BJ (cell line): Measurements from ENCODE around the gene HOXD10. TPM values are rescaled to one million over a fixed set of nuclear protein-coding genes. Genes with fewer than 3 reads are reported as not detected.
A peak's percentile ranks its signal among the peaks of the same experiment; 100 is the strongest.

Source experiments
- CTCF ChIA-PET: fragments of 350-600 bp; formaldehyde crosslinking; extraction: SDS; loops from one replicate; lab custom pipeline; 2021; ENCODE audit warnings: antibody characterized with exemption, inconsistent platforms; lab: Yijun Ruan, JAX
- POLR2A ChIA-PET: fragments of 300-600 bp; sonication (Branson Sonifier 250); formaldehyde crosslinking; extraction: SDS; loops from one replicate; lab custom pipeline; 2021; ENCODE audit warnings: antibody characterized with exemption; lab: Charles Lee
- DNase-seq: peaks from one replicate; pipeline ENCODE4 v3.0.0-alpha.2; 2011; ENCODE audit warnings: low read depth
- H3K27me3 ChIP-seq: 2 replicates; pipeline ENCODE4 v1.6.0; 2011; ENCODE audit warnings: low read length; ENCODE audit not compliant: control insufficient read depth, insufficient read depth
- H3K36me3 ChIP-seq: 2 replicates; pipeline ENCODE4 v1.5.1; 2011; ENCODE audit warnings: low read length; ENCODE audit not compliant: control insufficient read depth, insufficient read depth
- H3K4me3 ChIP-seq: 2 replicates; pipeline ENCODE4 v1.5.1; 2011; ENCODE audit warnings: low read depth, mild to moderate bottlenecking, control low read depth, low read length
- CTCF ChIP-seq: IDR thresholded peaks from 2 replicates; pipeline ENCODE4 v1.5.1; 2011; ENCODE audit warnings: low read depth, mild to moderate bottlenecking, control low read depth, inconsistent platforms, low read length, moderate library complexity; ENCODE audit not compliant: insufficient read depth
- polyA plus RNA-seq: library from polyadenylated mRNA; depleted of rRNA; stranded (reverse); fragments of >200 nt; gene quantifications from 2 replicates; pipeline ENCODE4 v1.2.3, GENCODE V29; 2011

HOXD10 gene
- polyA plus RNA-seq, 1 experiment, result 11.0 TPM

GRCh38 chr2:176130147-176130956, 13.8 kb downstream of the HOXD10 start:
- CTCF ChIA-PET, result interaction anchor here (0.9 to 9.3 kb wide), 8 partner anchors 10 to 1018 kb away, joined by 3 to 149 read pairs (median 12); no protein-coding TSS in a partner anchor
- DNase-seq, result no peak
- Histone ChIP-seq H3K27me3 (peaks cover 37% of the 10 kb centered on the region), H3K4me3 (peak overlapping the region; percentile 42), H3K36me3 (no peaks in the 10 kb centered on the region; the same call in 1 of the 2 replicates)
- POLR2A ChIA-PET, result no interaction called here
- TF ChIP-seq CTCF, result no peak

GRCh38 chr2:176130957-176131847, 14.6 kb downstream of the HOXD10 start:
- DNase-seq, result no peak
- ChIA-PET POLR2A (no interaction called here), CTCF (interaction anchor here (0.9 to 9.3 kb wide), 8 partner anchors 9 to 1017 kb away, joined by 3 to 149 read pairs (median 10); no protein-coding TSS in a partner anchor)
- Histone ChIP-seq H3K36me3 (no peaks in the 10 kb centered on the region), H3K27me3 (peaks cover 41% of the 10 kb centered on the region), H3K4me3 (peak overlapping the region; percentile 42)
- TF ChIP-seq CTCF, result no peak

- CTCF ChIA-PET, result interaction anchor here (0.7 to 9.3 kb wide), 7 partner anchors 9 to 1016 kb away, joined by 3 to 149 read pairs (median 6); no protein-coding TSS in a partner anchor
- no peak overlapping the region for H3K4me3 ChIP-seq
- no peak for DNase-seq
- TF ChIP-seq CTCF, result no peak
- H3K36me3 ChIP-seq, result no peaks in the 10 kb centered on the region
- H3K27me3 ChIP-seq, result peaks cover 46% of the 10 kb centered on the region
- POLR2A ChIA-PET, result no interaction called here
Measured at GRCh38 chr2:176131848-176132158, 15.2 kb downstream of the HOXD10 start.

GRCh38 chr2:176132205-176133171, 15.9 kb downstream of the HOXD10 start:
- Histone ChIP-seq H3K36me3 (no peaks in the 10 kb centered on the region), H3K27me3 (peaks cover 50% of the 10 kb centered on the region), H3K4me3 (no peak overlapping the region)
- POLR2A ChIA-PET, result no interaction called here
- no peak for TF ChIP-seq CTCF
- DNase-seq, result no peak
- CTCF ChIA-PET, result interaction anchor here (0.7 to 9.3 kb wide), 12 partner anchors 8 to 1016 kb away, joined by 3 to 149 read pairs (median 4); no protein-coding TSS in a partner anchor
